ENCODE data around the gene LPP.

DNA sequence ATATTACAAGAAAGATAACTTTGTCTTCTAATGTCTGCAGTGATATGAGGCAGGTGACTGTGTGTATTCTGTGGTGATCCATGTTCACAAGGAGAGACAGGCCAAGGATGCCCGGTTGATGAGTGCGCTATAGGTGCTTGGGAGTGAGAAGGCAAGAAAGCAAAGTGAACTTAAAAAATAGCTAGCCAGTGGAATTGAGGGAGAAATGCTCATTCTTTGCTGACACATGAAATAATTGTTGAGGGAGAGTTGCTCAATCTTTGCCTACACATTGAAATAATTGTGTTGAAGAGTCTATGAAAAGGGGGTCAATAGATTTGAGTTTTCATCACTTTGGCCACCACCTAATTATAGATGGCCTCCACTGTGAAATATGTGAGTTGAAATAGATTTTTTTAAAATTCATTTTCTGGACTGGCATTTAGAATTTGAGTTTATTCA lies 156.3 kb downstream of the LPP start:
- TF ChIP-seq, protein P1, sequence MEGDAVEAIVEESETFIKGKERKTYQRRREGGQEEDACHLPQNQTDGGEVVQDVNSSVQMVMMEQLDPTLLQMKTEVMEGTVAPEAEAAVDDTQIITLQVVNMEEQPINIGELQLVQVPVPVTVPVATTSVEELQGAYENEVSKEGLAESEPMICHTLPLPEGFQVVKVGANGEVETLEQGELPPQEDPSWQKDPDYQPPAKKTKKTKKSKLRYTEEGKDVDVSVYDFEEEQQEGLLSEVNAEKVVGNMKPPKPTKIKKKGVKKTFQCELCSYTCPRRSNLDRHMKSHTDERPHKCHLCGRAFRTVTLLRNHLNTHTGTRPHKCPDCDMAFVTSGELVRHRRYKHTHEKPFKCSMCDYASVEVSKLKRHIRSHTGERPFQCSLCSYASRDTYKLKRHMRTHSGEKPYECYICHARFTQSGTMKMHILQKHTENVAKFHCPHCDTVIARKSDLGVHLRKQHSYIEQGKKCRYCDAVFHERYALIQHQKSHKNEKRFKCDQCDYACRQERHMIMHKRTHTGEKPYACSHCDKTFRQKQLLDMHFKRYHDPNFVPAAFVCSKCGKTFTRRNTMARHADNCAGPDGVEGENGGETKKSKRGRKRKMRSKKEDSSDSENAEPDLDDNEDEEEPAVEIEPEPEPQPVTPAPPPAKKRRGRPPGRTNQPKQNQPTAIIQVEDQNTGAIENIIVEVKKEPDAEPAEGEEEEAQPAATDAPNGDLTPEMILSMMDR (IDR thresholded peaks at IDR 0.05), result no peak
- TF ChIP-seq EP300 (IDR thresholded peaks at IDR 0.05), result no peak

Measured in tibial nerve (tissue), 4 donors.